ENCODE measurements around the gene ZNF844. TPM values are rescaled to one million over a fixed set of nuclear protein-coding genes. Genes with fewer than 3 reads are reported as not detected.
"Not testable (repeated sequence)": the region's sequence is repeated elsewhere in the genome, so short reads cannot be mapped to it uniquely, and the experiment has no call there.

ZNF844 gene
- total RNA-seq, 2 donors from 2014 or later: 10.3 to 17.9 TPM

DNA sequence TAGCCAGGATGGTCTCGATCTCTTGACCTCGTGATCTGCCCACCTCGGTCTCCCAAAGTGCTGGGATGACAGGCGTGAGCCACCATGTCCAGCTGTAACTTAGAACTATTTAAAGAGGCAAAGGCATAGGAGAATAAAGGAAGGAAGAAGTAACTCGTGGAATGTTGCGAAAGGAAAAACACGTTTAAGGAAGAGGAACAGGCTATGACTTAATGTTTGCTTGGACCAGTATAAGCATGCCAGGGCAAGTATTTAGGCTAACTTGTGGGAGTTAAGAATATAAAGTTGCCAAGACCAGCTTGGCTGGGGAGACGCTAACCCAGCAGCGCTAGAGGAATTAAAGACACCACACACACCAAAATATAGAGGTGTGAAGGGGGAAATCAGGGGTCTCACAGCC, 33.5 kb downstream of the ZNF844 start:
- H3K9me3 ChIP-seq (ENCODE audit: control insufficient read depth, low read length): peaks cover 92% of the 10 kb centered on the region
- peaks cover 47% of the 10 kb centered on the region for H3K36me3 ChIP-seq (ENCODE audit: control insufficient read depth, insufficient read depth, low read length)
- no peak overlapping the region for H3K4me3 Mint-ChIP-seq
- H3K9me3 Mint-ChIP-seq: peaks cover 84% of the 10 kb centered on the region
- TF ChIP-seq, protein P1, sequence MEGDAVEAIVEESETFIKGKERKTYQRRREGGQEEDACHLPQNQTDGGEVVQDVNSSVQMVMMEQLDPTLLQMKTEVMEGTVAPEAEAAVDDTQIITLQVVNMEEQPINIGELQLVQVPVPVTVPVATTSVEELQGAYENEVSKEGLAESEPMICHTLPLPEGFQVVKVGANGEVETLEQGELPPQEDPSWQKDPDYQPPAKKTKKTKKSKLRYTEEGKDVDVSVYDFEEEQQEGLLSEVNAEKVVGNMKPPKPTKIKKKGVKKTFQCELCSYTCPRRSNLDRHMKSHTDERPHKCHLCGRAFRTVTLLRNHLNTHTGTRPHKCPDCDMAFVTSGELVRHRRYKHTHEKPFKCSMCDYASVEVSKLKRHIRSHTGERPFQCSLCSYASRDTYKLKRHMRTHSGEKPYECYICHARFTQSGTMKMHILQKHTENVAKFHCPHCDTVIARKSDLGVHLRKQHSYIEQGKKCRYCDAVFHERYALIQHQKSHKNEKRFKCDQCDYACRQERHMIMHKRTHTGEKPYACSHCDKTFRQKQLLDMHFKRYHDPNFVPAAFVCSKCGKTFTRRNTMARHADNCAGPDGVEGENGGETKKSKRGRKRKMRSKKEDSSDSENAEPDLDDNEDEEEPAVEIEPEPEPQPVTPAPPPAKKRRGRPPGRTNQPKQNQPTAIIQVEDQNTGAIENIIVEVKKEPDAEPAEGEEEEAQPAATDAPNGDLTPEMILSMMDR (conservative IDR thresholded peaks at IDR 0.05): no peak
- peak overlapping the region; percentile 53 for H3K4me3 ChIP-seq (ENCODE audit: low read length)
- no peak overlapping the region for H3K9ac ChIP-seq (ENCODE audit: extremely low read depth, low read length, poor library complexity, severe bottlenecking)
- DNase-seq: no peak
- H3K27ac ChIP-seq (ENCODE audit: low read depth, low read length): no peak overlapping the region
- no peaks in the 10 kb centered on the region for H3K27me3 ChIP-seq (ENCODE audit: control insufficient read depth, insufficient read depth, low read length, poor library complexity, severe bottlenecking)
- peaks cover 2% of the 10 kb centered on the region for H3K4me1 Mint-ChIP-seq
- H3K27ac Mint-ChIP-seq: no peak overlapping the region
- no peaks in the 10 kb centered on the region for H3K27me3 Mint-ChIP-seq (ENCODE audit: insufficient read depth)
- no peaks in the 10 kb centered on the region for H3K4me1 ChIP-seq (ENCODE audit: control insufficient read depth, insufficient read depth, low read length)
- 94 to 98% methylated on average over 7 to 9 of the region's 9 CpGs for WGBS, 2 experiments (ENCODE audit: insufficient coverage in 1 of 2, insufficient read length in 1 of 2)
- H3K36me3 Mint-ChIP-seq (ENCODE audit: low read depth): peaks cover 72% of the 10 kb centered on the region

DNA sequence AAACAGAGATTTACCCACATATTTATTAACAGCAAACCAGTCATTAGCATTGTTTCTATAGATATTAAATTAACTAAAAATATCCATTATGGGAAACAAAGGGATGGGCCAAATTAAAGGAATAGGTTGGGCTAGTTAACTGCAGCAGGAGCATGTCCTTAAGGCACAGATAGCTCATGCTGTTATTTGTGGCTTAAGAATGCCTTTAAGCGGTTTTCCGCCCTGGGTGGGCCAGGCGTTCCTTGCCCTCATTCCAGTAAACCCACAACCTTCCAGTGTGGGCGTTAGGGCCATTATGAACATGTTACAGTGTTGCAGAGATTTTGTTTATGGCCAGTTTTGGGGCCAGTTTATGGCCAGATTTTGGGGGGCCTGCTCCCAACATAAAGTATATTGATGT, 39.4 kb downstream of the ZNF844 start:
- H3K27ac ChIP-seq (ENCODE audit: low read depth, low read length); H3K4me3 Mint-ChIP-seq: not testable (repeated sequence)

DNA sequence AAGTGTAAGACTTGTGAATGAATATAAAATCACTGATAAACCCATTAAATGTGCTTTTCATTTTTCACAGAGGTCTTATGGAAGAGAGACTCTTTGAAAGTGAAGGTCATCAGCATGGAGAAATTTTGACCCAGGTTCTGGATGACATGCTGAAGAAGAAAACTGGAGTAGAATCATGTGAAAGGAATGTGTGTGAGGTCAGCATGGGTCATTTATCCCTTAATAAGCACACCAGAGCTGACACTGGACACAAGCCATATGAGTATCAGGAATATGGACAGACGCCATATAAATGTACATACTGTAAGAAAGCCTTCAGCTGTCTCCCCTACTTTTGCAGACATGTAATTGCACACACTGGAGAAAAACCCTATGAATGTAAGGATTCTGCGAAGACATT, 46.6 kb downstream of the ZNF844 start:
- no peak for DNase-seq
- H3K9me3 ChIP-seq (ENCODE audit: control insufficient read depth, low read length): peaks cover 76% of the 10 kb centered on the region
- H3K4me1 ChIP-seq (ENCODE audit: control insufficient read depth, insufficient read depth, low read length): no peaks in the 10 kb centered on the region
- H3K27me3 ChIP-seq (ENCODE audit: control insufficient read depth, insufficient read depth, low read length, poor library complexity, severe bottlenecking): no peaks in the 10 kb centered on the region
- Mint-ChIP-seq H3K27me3 (ENCODE audit: insufficient read depth) (no peaks in the 10 kb centered on the region), H3K27ac (no peak overlapping the region), H3K4me1 (no peaks in the 10 kb centered on the region), H3K4me3 (no peak overlapping the region), H3K9me3 (peaks cover 86% of the 10 kb centered on the region), H3K36me3 (ENCODE audit: low read depth) (peaks cover 75% of the 10 kb centered on the region)
- H3K27ac ChIP-seq (ENCODE audit: low read depth, low read length): no peak overlapping the region
- no peak overlapping the region for H3K9ac ChIP-seq (ENCODE audit: extremely low read depth, low read length, poor library complexity, severe bottlenecking)
- H3K36me3 ChIP-seq (ENCODE audit: control insufficient read depth, insufficient read depth, low read length): peaks cover 59% of the 10 kb centered on the region
- 91 to 100% methylated on average over 1 of the region's 2 CpGs for WGBS, 2 experiments (ENCODE audit: insufficient coverage in 1 of 2, insufficient read length in 1 of 2)
- TF ChIP-seq, protein P1 (conservative IDR thresholded peaks at IDR 0.05): no peak
- peak overlapping the region; percentile 54 for H3K4me3 ChIP-seq (ENCODE audit: low read length)

More for the DNA sequence above, 39.4 kb downstream of the ZNF844 start:
- H3K9ac ChIP-seq (ENCODE audit: extremely low read depth, low read length, poor library complexity, severe bottlenecking); H3K27ac Mint-ChIP-seq; H3K4me3 ChIP-seq (ENCODE audit: low read length); H3K27me3 ChIP-seq (ENCODE audit: control insufficient read depth, insufficient read depth, low read length, poor library complexity, severe bottlenecking); H3K4me1 ChIP-seq (ENCODE audit: control insufficient read depth, insufficient read depth, low read length); H3K4me1 Mint-ChIP-seq; DNase-seq; H3K27me3 Mint-ChIP-seq (ENCODE audit: insufficient read depth): not testable (repeated sequence)
- peaks cover 77% of the 10 kb centered on the region for H3K9me3 Mint-ChIP-seq
- H3K36me3 Mint-ChIP-seq (ENCODE audit: low read depth): peaks cover 59% of the 10 kb centered on the region
- H3K36me3 ChIP-seq (ENCODE audit: control insufficient read depth, insufficient read depth, low read length): peaks cover 15% of the 10 kb centered on the region
- WGBS, 2 experiments (ENCODE audit: insufficient coverage in 1 of 2, insufficient read length in 1 of 2): 92 to 94% methylated on average over 2 of the region's 4 CpGs
- H3K9me3 ChIP-seq (ENCODE audit: control insufficient read depth, low read length): peaks cover 76% of the 10 kb centered on the region

Data from endodermal cell (in vitro differentiated cells).